AG04450 (cell line): ENCODE data around the gene METTL17. TPM values are rescaled to one million over a fixed set of nuclear protein-coding genes. Genes with fewer than 3 reads are reported as not detected.

Experiments
- CTCF ChIA-PET: fragments of 300-600, 350-600 bp; formaldehyde crosslinking; extraction: SDS; loops from one replicate; lab custom pipeline; 2022; ENCODE audit warnings: antibody characterized with exemption, inconsistent platforms; lab: Charles Lee
- POLR2A ChIA-PET: fragments of 350-600 bp; formaldehyde crosslinking; extraction: SDS; loops from one replicate; lab custom pipeline; 2021; ENCODE audit warnings: antibody characterized with exemption, inconsistent platforms; lab: Yijun Ruan, JAX
- DNase-seq: peaks from one replicate; pipeline ENCODE4 v3.0.0-alpha.2; 2011; ENCODE audit warnings: low read depth, low spot score
- H3K27ac ChIP-seq: one replicate; pipeline ENCODE4 v1.5.1; 2012; ENCODE audit warnings: low read depth, low read length, control low read depth
- H3K27me3 ChIP-seq: one replicate; pipeline ENCODE4 v1.6.0; 2012; ENCODE audit warnings: low read length; ENCODE audit not compliant: control insufficient read depth, insufficient read depth
- H3K4me3 ChIP-seq: 2 replicates; pipeline ENCODE4 v1.5.1; 2011; ENCODE audit warnings: mild to moderate bottlenecking, low read depth, low read length, control low read depth
- H3K9me3 ChIP-seq: 2 replicates; pipeline ENCODE4 v1.5.1; 2012; ENCODE audit warnings: low read length; ENCODE audit not compliant: control insufficient read depth, insufficient read depth
- CTCF ChIP-seq: IDR thresholded peaks from 2 replicates; pipeline ENCODE4 v1.5.1; 2011; ENCODE audit warnings: low read depth, low read length, control low read depth, inconsistent platforms
- polyA plus RNA-seq: library from polyadenylated mRNA; depleted of rRNA; stranded (reverse); fragments of >200 nt; gene quantifications from 2 replicates; pipeline ENCODE4 v1.2.3, GENCODE V29; 2011

METTL17 gene
- polyA plus RNA-seq, 1 experiment: 62.7 TPM

- TF ChIP-seq CTCF: no peak
- ChIA-PET CTCF (interaction anchor here (1.7 to 13.3 kb wide), 12 partner anchors 12 to 120 kb away, joined by 4 to 310 read pairs (median 44); partner anchors contain the start of genes RNASE7, SLC39A2 and TMEM253), POLR2A (no interaction called here)
- no peak for DNase-seq
- H3K27ac ChIP-seq: no peak overlapping the region
- peaks cover 28% of the 10 kb centered on the region for H3K27me3 ChIP-seq
- no peaks in the 10 kb centered on the region for H3K9me3 ChIP-seq
- no peak overlapping the region for H3K4me3 ChIP-seq
Measured at GRCh38 chr14:21016413-21017190, 26.8 kb downstream of the METTL17 start.

- DNase-seq: no peak
- no peak overlapping the region for H3K27ac ChIP-seq
- POLR2A ChIA-PET: interaction anchor here (0.9 kb wide), 1 partner anchor 86 kb away, joined by 4 read pairs; no protein-coding TSS in a partner anchor
- TF ChIP-seq CTCF: no peak
- H3K4me3 ChIP-seq: no peak overlapping the region
- CTCF ChIA-PET: interaction anchor here (1.3 to 13.3 kb wide), 6 partner anchors 13 to 150 kb away, joined by 3 to 310 read pairs (median 88); partner anchors contain the start of gene RNASE7
- H3K27me3 ChIP-seq: peaks cover 32% of the 10 kb centered on the region
- H3K9me3 ChIP-seq: no peaks in the 10 kb centered on the region
Measured at GRCh38 chr14:21017528-21018245, 27.9 kb downstream of the METTL17 start.

GRCh38 chr14:21018286-21018685, 28.5 kb downstream of the METTL17 start:
- POLR2A ChIA-PET: interaction anchor here (0.9 kb wide), 1 partner anchor 85 kb away, joined by 4 read pairs; no protein-coding TSS in a partner anchor
- Histone ChIP-seq H3K4me3 (no peak overlapping the region), H3K9me3 (no peaks in the 10 kb centered on the region), H3K27ac (no peak overlapping the region), H3K27me3 (peaks cover 36% of the 10 kb centered on the region)
- no peak for TF ChIP-seq CTCF
- DNase-seq: no peak
- CTCF ChIA-PET: interaction anchor here (1.3 to 13.3 kb wide), 7 partner anchors 13 to 150 kb away, joined by 3 to 310 read pairs (median 6); partner anchors contain the start of gene RNASE7

GRCh38 chr14:21018781-21019180, 29.0 kb downstream of the METTL17 start:
- POLR2A ChIA-PET: interaction anchor here (0.9 kb wide), 1 partner anchor 85 kb away, joined by 4 read pairs; no protein-coding TSS in a partner anchor
- Histone ChIP-seq H3K27me3 (peaks cover 41% of the 10 kb centered on the region), H3K27ac (no peak overlapping the region), H3K4me3 (no peak overlapping the region), H3K9me3 (no peaks in the 10 kb centered on the region)
- CTCF ChIA-PET: interaction anchor here (1.3 to 13.3 kb wide), 6 partner anchors 14 to 149 kb away, joined by 3 to 310 read pairs (median 90); partner anchors contain the start of gene RNASE7
- TF ChIP-seq CTCF: no peak
- DNase-seq: no peak
